Neural progenitor cell (in vitro differentiated cells): ENCODE data around the gene IL26. TPM values are rescaled to one million over a fixed set of nuclear protein-coding genes. Genes with fewer than 3 reads are reported as not detected.
A peak's percentile ranks its signal among the peaks of the same experiment; 100 is the strongest.

Experiments
- DNase-seq: peaks from one replicate; pipeline ENCODE4 v3.0.0-alpha.2; 2016; ENCODE audit warnings: low spot score
- H2AFZ ChIP-seq: fragments of 200-600 bp; sonication (generic); replicated peaks from 2 replicates; pipeline ENCODE4 v1.6.1; 2016; ENCODE audit warnings: antibody characterized with exemption
- H3F3A ChIP-seq: fragments of 200-600 bp; sonication (generic); 2 replicates; pipeline ENCODE4 v1.6.1; 2016; ENCODE audit warnings: antibody characterized with exemption, low read depth
- H3K27ac ChIP-seq: fragments of 200-600 bp; sonication (generic); 2 replicates; pipeline ENCODE4 v1.5.1; 2016; ENCODE audit warnings: mild to moderate bottlenecking
- H3K27me3 ChIP-seq: fragments of 200-600 bp; sonication (generic); 2 replicates; pipeline ENCODE4 v1.6.1; 2016; ENCODE audit warnings: mild to moderate bottlenecking, moderate library complexity
- H3K36me3 ChIP-seq: fragments of 200-600 bp; sonication (generic); 2 replicates; pipeline ENCODE4 v1.5.1; 2016
- H3K4me1 ChIP-seq: fragments of 200-600 bp; sonication (generic); 2 replicates; pipeline ENCODE4 v1.6.1; 2016; ENCODE audit warnings: mixed run types
- H3K4me2 ChIP-seq: fragments of 200-600 bp; sonication (generic); 2 replicates; pipeline ENCODE4 v1.6.1; 2016
- H3K4me3 ChIP-seq: fragments of 200-600 bp; sonication (generic); 2 replicates; pipeline ENCODE4 v1.5.1; 2016
- H3K79me2 ChIP-seq: fragments of 200-600 bp; sonication (generic); 2 replicates; pipeline ENCODE4 v1.6.1; 2016; ENCODE audit warnings: low read depth
- H3K9ac ChIP-seq: fragments of 200-600 bp; sonication (generic); 2 replicates; pipeline ENCODE4 v1.6.1; 2016
- H3K9me3 ChIP-seq: fragments of 200-600 bp; sonication (generic); 2 replicates; pipeline ENCODE4 v1.5.1; 2016; ENCODE audit warnings: low read depth
- H4K20me1 ChIP-seq: fragments of 200-600 bp; sonication (generic); 2 replicates; pipeline ENCODE4 v1.6.1; 2016; ENCODE audit warnings: low read depth
- H3K27ac Mint-ChIP-seq: 3 replicates; pipeline ENCODE4 v1.8.0; 2021; ENCODE audit warnings: mixed read lengths
- H3K27me3 Mint-ChIP-seq: 2 replicates; pipeline ENCODE4 v1.8.0; 2022; ENCODE audit warnings: low read depth, mild to moderate bottlenecking, inconsistent platforms, moderate library complexity, mixed read lengths; ENCODE audit not compliant: insufficient read depth
- H3K36me3 Mint-ChIP-seq: 3 replicates; pipeline ENCODE4 v1.8.0; 2021; ENCODE audit warnings: mixed read lengths
- H3K4me1 Mint-ChIP-seq: 3 replicates; pipeline ENCODE4 v1.8.0; 2021; ENCODE audit warnings: mixed read lengths
- H3K4me3 Mint-ChIP-seq: 3 replicates; pipeline ENCODE4 v1.8.0; 2021; ENCODE audit warnings: mild to moderate bottlenecking, moderate library complexity, mixed read lengths
- H3K9me3 Mint-ChIP-seq: 3 replicates; pipeline ENCODE4 v1.8.0; 2020; ENCODE audit warnings: mixed read lengths
- EZH2 ChIP-seq: fragments of 200-600 bp; sonication (generic); IDR thresholded peaks from 2 replicates; pipeline ENCODE4 v1.6.1; 2017; ENCODE audit warnings: antibody characterized with exemption, mild to moderate bottlenecking, moderate library complexity
- EZH2phosphoT487 ChIP-seq: fragments of 200-600 bp; sonication (generic); IDR thresholded peaks from 2 replicates; pipeline ENCODE4 v1.6.1; 2017; ENCODE audit warnings: antibody characterized with exemption
- total RNA-seq: library from RNA; depleted of rRNA; stranded (reverse); fragments of >200 nt; gene quantifications from 2 replicates; pipeline ENCODE4 v1.2.3, GENCODE V29; 2015; ENCODE audit warnings: low replicate concordance
- TF ChIP-seq, protein P1 (sequence below): fragments of 200-600 bp; sonication (generic); IDR thresholded peaks from 2 replicates; pipeline ENCODE4 v1.5.1; 2017; ENCODE audit warnings: antibody characterized with exemption, mild to moderate bottlenecking

Gene IL26
- total RNA-seq, 1 donor from 2014 or later = not detected

DNA sequence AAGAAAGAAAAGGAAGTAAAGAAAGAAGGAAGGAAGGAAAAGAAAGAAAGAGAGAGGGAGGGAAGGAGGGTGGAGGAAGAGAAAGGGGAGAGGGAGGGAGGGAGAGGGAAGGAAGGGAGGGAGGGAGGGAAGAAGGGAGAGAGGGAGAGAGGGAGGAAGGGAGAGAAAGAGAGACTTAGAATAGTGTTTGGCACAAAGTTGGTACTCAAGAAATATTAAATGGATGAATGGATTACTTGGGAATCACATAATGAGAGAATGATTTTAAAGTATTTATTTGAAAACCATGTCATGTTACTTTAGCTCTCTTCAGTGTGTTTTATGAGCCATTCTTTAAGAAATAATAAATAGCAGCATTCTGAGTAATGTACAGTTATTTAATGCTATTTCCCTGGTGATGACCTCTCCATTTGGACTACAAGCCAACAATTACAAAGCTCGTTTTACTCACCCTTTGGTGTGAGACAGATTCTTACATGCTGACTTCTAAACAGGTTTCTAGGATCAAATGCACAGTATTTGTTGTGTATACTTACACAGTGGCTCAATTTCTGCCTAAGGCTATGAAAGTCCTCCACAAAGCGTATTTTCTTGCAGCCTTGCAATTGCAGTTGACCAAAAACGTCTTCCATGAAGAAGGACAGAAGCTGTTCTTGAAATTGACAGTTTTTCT, 861 bp downstream of the IL26 start:
- Histone ChIP-seq H4K20me1 (no peaks in the 10 kb centered on the region), H3K4me3 (no peak overlapping the region), H2AFZ (peak overlapping the region; percentile 95), H3K36me3 (no peaks in the 10 kb centered on the region), H3K9ac (no peak overlapping the region), H3K4me1 (peaks cover 4% of the 10 kb centered on the region), H3K4me2 (no peak overlapping the region), H3K79me2 (no peaks in the 10 kb centered on the region), H3K27ac (no peak overlapping the region), H3F3A (no peaks in the 10 kb centered on the region), H3K9me3 (no peaks in the 10 kb centered on the region), H3K27me3 (no peaks in the 10 kb centered on the region)
- H3K4me3 Mint-ChIP-seq = no peak overlapping the region
- no peak overlapping the region for H3K27ac Mint-ChIP-seq
- peaks cover 5% of the 10 kb centered on the region for H3K27me3 Mint-ChIP-seq
- no peaks in the 10 kb centered on the region for H3K36me3 Mint-ChIP-seq
- no peak for DNase-seq
- TF ChIP-seq, protein P1, sequence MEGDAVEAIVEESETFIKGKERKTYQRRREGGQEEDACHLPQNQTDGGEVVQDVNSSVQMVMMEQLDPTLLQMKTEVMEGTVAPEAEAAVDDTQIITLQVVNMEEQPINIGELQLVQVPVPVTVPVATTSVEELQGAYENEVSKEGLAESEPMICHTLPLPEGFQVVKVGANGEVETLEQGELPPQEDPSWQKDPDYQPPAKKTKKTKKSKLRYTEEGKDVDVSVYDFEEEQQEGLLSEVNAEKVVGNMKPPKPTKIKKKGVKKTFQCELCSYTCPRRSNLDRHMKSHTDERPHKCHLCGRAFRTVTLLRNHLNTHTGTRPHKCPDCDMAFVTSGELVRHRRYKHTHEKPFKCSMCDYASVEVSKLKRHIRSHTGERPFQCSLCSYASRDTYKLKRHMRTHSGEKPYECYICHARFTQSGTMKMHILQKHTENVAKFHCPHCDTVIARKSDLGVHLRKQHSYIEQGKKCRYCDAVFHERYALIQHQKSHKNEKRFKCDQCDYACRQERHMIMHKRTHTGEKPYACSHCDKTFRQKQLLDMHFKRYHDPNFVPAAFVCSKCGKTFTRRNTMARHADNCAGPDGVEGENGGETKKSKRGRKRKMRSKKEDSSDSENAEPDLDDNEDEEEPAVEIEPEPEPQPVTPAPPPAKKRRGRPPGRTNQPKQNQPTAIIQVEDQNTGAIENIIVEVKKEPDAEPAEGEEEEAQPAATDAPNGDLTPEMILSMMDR = no peak
- TF ChIP-seq EZH2phosphoT487 = no peak
- no peak for TF ChIP-seq EZH2
- peaks cover 19% of the 10 kb centered on the region for H3K4me1 Mint-ChIP-seq
- H3K9me3 Mint-ChIP-seq = no peaks in the 10 kb centered on the region

DNA sequence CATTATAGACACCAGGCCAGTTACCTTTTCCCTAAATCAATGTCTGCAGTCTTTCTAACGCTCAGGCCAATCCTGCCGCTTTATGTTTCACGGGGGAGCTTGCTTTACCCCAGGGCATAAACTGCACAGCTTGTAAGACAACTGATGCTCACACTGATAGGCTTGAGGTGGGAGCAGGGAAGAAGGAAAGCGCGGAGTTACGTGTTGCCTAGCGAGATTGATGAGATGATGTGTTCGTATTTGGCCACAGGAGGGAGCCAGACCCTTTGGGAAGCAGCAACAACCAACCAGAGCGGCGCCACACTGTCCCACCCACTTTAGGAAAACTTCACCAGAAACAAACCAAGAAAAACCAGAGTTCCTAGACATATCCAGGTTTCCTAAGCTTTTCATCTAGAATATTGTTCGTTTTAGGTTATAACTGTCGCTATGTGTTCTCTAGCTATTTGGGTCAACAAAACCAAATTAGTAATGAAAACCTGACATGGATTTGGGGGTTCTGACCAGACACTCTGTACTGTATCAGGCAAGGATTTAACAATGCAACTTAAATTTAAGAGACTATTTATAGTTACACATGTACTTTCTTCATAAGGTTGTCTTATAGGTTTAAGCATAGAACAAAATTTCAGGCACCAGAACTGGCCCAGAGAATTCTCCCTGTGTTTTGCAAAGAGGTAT, 2.4 kb downstream of the IL26 start:
- Histone ChIP-seq H3K27ac (no peak overlapping the region), H3K9ac (no peak overlapping the region), H3F3A (no peaks in the 10 kb centered on the region), H3K9me3 (no peaks in the 10 kb centered on the region), H3K4me1 (peaks cover 4% of the 10 kb centered on the region), H2AFZ (peak overlapping the region; percentile 95), H4K20me1 (no peaks in the 10 kb centered on the region), H3K36me3 (no peaks in the 10 kb centered on the region), H3K4me2 (no peak overlapping the region), H3K4me3 (no peak overlapping the region), H3K79me2 (no peaks in the 10 kb centered on the region), H3K27me3 (no peaks in the 10 kb centered on the region)
- no peak for TF ChIP-seq EZH2phosphoT487
- TF ChIP-seq, protein P1 = peak; percentile 91
- Mint-ChIP-seq H3K27me3 (peaks cover 1% of the 10 kb centered on the region), H3K36me3 (no peaks in the 10 kb centered on the region), H3K27ac (peak overlapping the region; percentile 23), H3K4me3 (no peak overlapping the region), H3K9me3 (no peaks in the 10 kb centered on the region), H3K4me1 (peaks cover 19% of the 10 kb centered on the region)
- peak; percentile 91 for DNase-seq

DNA sequence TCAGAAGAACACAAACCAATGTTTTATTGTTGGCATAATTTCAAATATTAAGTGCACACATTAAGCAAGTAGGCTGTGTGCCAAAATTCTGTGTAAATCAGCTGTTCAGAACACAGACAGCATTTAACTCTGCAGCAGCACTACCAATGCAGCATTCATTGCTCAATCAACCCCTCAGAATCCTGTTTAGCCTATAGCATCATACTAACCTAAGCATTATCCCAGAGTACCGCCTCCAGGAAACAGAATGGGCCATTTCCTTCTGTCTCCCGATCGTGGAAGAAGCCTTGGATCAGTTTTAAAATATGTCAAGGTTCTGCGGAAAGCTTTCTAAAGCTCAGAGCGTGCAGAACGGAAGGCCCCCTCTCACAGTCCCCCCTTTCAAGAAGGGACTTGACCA, 3.3 kb downstream of the IL26 start:
- Histone ChIP-seq H4K20me1 (no peaks in the 10 kb centered on the region), H3K79me2 (no peaks in the 10 kb centered on the region), H3K4me3 (no peak overlapping the region), H3K36me3 (no peaks in the 10 kb centered on the region), H3K4me2 (no peak overlapping the region), H3K4me1 (peaks cover 4% of the 10 kb centered on the region), H3K27me3 (no peaks in the 10 kb centered on the region), H3K27ac (no peak overlapping the region), H3K9ac (no peak overlapping the region), H3K9me3 (no peaks in the 10 kb centered on the region), H3F3A (no peaks in the 10 kb centered on the region), H2AFZ (no peak overlapping the region)
- Mint-ChIP-seq H3K36me3 (no peaks in the 10 kb centered on the region), H3K27me3 (no peaks in the 10 kb centered on the region), H3K4me3 (no peak overlapping the region), H3K4me1 (peaks cover 17% of the 10 kb centered on the region), H3K27ac (no peak overlapping the region), H3K9me3 (no peaks in the 10 kb centered on the region)
- no peak for TF ChIP-seq EZH2
- TF ChIP-seq, protein P1 = no peak
- no peak for DNase-seq
